ENCODE measurements around the gene TEKT2. TPM values are rescaled to one million over a fixed set of nuclear protein-coding genes. Genes with fewer than 3 reads are reported as not detected.

TEKT2 gene
- total and polyA plus RNA-seq, 2 of the 4 experiments (the other 2 are of a cell fraction) = 0.18 TPM; not detected in 1

DNA sequence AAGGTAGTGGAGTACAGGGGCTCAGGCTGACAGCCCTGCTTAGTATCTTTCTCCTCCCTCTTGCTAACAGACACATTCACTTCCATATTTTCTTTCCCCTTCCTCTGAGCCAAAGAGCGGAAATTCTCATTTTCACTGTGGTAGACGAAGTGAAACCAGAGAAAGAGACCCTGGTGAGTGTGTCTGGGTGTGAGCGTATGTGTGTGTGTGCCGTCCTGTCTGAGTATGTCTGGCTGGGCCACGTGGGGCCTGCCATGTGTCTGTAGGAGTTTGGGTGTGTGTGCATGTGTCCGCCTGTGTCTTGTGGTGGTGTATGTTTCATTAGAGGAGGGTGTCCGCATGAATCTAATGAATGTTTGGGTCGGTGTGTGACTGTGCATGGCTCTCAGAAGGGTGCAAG is 39.5 kb downstream of the TEKT2 start:
- H4K91ac ChIP-seq (ENCODE audit: insufficient read depth, low read depth, low read length) = no peak overlapping the region
- H3K9me1 ChIP-seq (ENCODE audit: insufficient read depth, low read length) = no peaks in the 10 kb centered on the region
- BruUV-seq (replicated peaks) = no TSS peak
- TF ChIP-seq USF2 (IDR thresholded peaks at IDR 0.05; ENCODE audit: low read depth, low read length) (peak; percentile 40), RFX5 (IDR thresholded peaks at IDR 0.05; ENCODE audit: low read depth, low read length) (no peak)
- TF ChIP-seq, protein P1, sequence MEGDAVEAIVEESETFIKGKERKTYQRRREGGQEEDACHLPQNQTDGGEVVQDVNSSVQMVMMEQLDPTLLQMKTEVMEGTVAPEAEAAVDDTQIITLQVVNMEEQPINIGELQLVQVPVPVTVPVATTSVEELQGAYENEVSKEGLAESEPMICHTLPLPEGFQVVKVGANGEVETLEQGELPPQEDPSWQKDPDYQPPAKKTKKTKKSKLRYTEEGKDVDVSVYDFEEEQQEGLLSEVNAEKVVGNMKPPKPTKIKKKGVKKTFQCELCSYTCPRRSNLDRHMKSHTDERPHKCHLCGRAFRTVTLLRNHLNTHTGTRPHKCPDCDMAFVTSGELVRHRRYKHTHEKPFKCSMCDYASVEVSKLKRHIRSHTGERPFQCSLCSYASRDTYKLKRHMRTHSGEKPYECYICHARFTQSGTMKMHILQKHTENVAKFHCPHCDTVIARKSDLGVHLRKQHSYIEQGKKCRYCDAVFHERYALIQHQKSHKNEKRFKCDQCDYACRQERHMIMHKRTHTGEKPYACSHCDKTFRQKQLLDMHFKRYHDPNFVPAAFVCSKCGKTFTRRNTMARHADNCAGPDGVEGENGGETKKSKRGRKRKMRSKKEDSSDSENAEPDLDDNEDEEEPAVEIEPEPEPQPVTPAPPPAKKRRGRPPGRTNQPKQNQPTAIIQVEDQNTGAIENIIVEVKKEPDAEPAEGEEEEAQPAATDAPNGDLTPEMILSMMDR (conservative IDR thresholded peaks at IDR 0.05; ENCODE audit: low read depth, low read length) = no peak
- ATAC-seq (ENCODE audit: low read depth) (no peak), DNase-seq (no peak)
- no peak overlapping the region for H3K9ac ChIP-seq (ENCODE audit: low read depth, low read length)
- no peaks in the 10 kb centered on the region for H3K36me3 ChIP-seq (ENCODE audit: control insufficient read depth, insufficient read depth, low read length)
- H2AK9ac ChIP-seq (replicated peaks; ENCODE audit: low read depth, low read length, poor library complexity) = peak overlapping the region; percentile 16
- H3K4me2 ChIP-seq (ENCODE audit: low read depth, low read length) = no peak overlapping the region
- no peak overlapping the region for H2BK15ac ChIP-seq (ENCODE audit: low read depth, low read length)
- no peak overlapping the region for H3K14ac ChIP-seq (replicated peaks; ENCODE audit: low read depth, low read length)
- H3K9me3 ChIP-seq (ENCODE audit: control insufficient read depth, insufficient read depth, low read length) = no peaks in the 10 kb centered on the region
- intact Hi-C loops (cut with micrococcal nuclease) = no loop called here
- CTCF ChIA-PET = interaction anchor here (1.1 kb wide), 1 partner anchor 12 kb away, joined by 3 read pairs; no protein-coding TSS in a partner anchor
- no peak overlapping the region for H3K56ac ChIP-seq (ENCODE audit: extremely low read depth, insufficient read depth, low read length)
- no peaks in the 10 kb centered on the region for H4K20me1 ChIP-seq (ENCODE audit: insufficient read depth, low read length)
- peak overlapping the region; percentile 70 for H2AFZ ChIP-seq (replicated peaks; ENCODE audit: low read length, poor library complexity)
- H3K4me1 ChIP-seq (ENCODE audit: control insufficient read depth, insufficient read depth, low read length) = peaks cover 8% of the 10 kb centered on the region
- H2BK20ac ChIP-seq (ENCODE audit: low read depth, low read length) = no peak overlapping the region
- H4K5ac ChIP-seq (ENCODE audit: low read depth, low read length) = no peak overlapping the region
- H3K27me3 ChIP-seq (ENCODE audit: control insufficient read depth, insufficient read depth, low read length) = peaks cover 34% of the 10 kb centered on the region
- in situ Hi-C loops (cut with MboI; ENCODE audit: low sequenced_read_pairs) = loop anchor here (25.0 kb wide), 1 partner anchor 289 kb away; no protein-coding TSS in a partner anchor
- H3K23ac ChIP-seq (ENCODE audit: low read depth, low read length) = no peak overlapping the region
- no peak overlapping the region for H3K27ac ChIP-seq (ENCODE audit: insufficient read depth, low read length)
- no peak overlapping the region for H2BK5ac ChIP-seq (ENCODE audit: low read depth, low read length, poor library complexity, severe bottlenecking)
- peak overlapping the region; percentile 63; the same call in 1 of the 2 replicates for H2AK5ac ChIP-seq (ENCODE audit: low read depth, low read length)
- no peak overlapping the region for H3K4ac ChIP-seq (ENCODE audit: low read depth, low read length)
- WGBS, 2 experiments (ENCODE audit: extremely low coverage in 2 of 2, insufficient read length in 1 of 2) = 60% methylated on average over 1 of the region's 8 CpGs; no CpG with 5 or more reads in 1 of the 2 experiments
- H2BK120ac ChIP-seq (ENCODE audit: low read depth, low read length) = no peak overlapping the region
- POLR2A ChIA-PET (ENCODE audit: unreplicated experiment) = no interaction called here
- dilution Hi-C loops (cut with HindIII; ENCODE audit: low sequenced_read_pairs, unreplicated experiment) = no loop called here
- H4K8ac ChIP-seq (ENCODE audit: low read depth in 2 of 2, low read length in 2 of 2) = no peak overlapping the region
- no peaks in the 10 kb centered on the region for H3K79me1 ChIP-seq (ENCODE audit: low read depth in 1 of 2, low read length in 2 of 2)
- H3K18ac ChIP-seq (ENCODE audit: low read depth, low read length) = no peak overlapping the region
- H3K4me3 ChIP-seq (ENCODE audit: insufficient read depth, low read depth, low read length) = no peak overlapping the region

All from IMR-90 (cell line).